Posterior vena cava (tissue), 2 donors: Measurements from ENCODE around the gene KIAA0825. TPM values are rescaled to one million over a fixed set of nuclear protein-coding genes. Genes with fewer than 3 reads are reported as not detected.

ENCODE experiments used
- DNase-seq: peaks from one replicate; pipeline ENCODE4 v3.0.0-alpha.2; 2020; ENCODE audit warnings: low spot score
- intact Hi-C, 2 donors: fragments of 100-400 bp; cut with DNase I; formaldehyde crosslinking; loops; one replicate each; pipeline versions ENCODE4 v1.14.1 to v1.14.2; 2022 to 2023
- total RNA-seq, 2 donors: library from RNA; stranded (reverse); fragmentation: NEBNext Ultra II Directional; extraction: Animal tissue kit (Norgen Biotek cat#: 25700); gene quantifications; one replicate each; pipeline ENCODE4 v1.2.1, GENCODE V29; 2021
- donor health status: DM: yes; HTN: yes; CAD: no.
- donor health status: DM: yes; HTN: yes; CAD: no.

KIAA0825 gene
- total RNA-seq, 2 donors from 2014 or later = 4.7 to 4.8 TPM

- intact Hi-C loops = no loop called here
- no peak for DNase-seq
Measured at GRCh38 chr5:94353605-94354004, 264.8 kb downstream of the KIAA0825 start.

GRCh38 chr5:94347130-94347529 lies 271.3 kb downstream of the KIAA0825 start:
- intact Hi-C loops = no loop called here
- DNase-seq = no peak

- intact Hi-C loops = no loop called here
- no peak for DNase-seq
Measured at GRCh38 chr5:94345257-94345656, 273.1 kb downstream of the KIAA0825 start.

- intact Hi-C loops = no loop called here
- no peak for DNase-seq
Measured at GRCh38 chr5:94337617-94338016, 280.8 kb downstream of the KIAA0825 start.

- DNase-seq = no peak
- intact Hi-C loops = no loop called here
Measured at GRCh38 chr5:94335936-94336335, 282.5 kb downstream of the KIAA0825 start.

- DNase-seq = no peak
- intact Hi-C loops = no loop called here
Measured at GRCh38 chr5:94329115-94329514, 289.3 kb downstream of the KIAA0825 start.

- intact Hi-C loops = no loop called here
- no peak for DNase-seq
Measured at GRCh38 chr5:94326586-94326985, 291.8 kb downstream of the KIAA0825 start.

- intact Hi-C loops = no loop called here
- DNase-seq = no peak
Measured at GRCh38 chr5:94316916-94317838, 301.2 kb downstream of the KIAA0825 start.

GRCh38 chr5:94314460-94315131 lies 303.8 kb downstream of the KIAA0825 start:
- no peak for DNase-seq
- intact Hi-C loops = no loop called here

GRCh38 chr5:94313696-94314095 lies 304.7 kb downstream of the KIAA0825 start:
- intact Hi-C loops = no loop called here
- no peak for DNase-seq

GRCh38 chr5:94313188-94313587 lies 305.2 kb downstream of the KIAA0825 start:
- intact Hi-C loops = no loop called here
- DNase-seq = no peak

GRCh38 chr5:94312298-94312697 lies 306.1 kb downstream of the KIAA0825 start:
- intact Hi-C loops = no loop called here
- no peak for DNase-seq

GRCh38 chr5:94310833-94311232 lies 307.6 kb downstream of the KIAA0825 start:
- intact Hi-C loops = no loop called here
- DNase-seq = no peak

GRCh38 chr5:94309141-94309540 lies 309.3 kb downstream of the KIAA0825 start:
- no peak for DNase-seq
- intact Hi-C loops = no loop called here

GRCh38 chr5:94308442-94308841 lies 310.0 kb downstream of the KIAA0825 start:
- intact Hi-C loops = no loop called here
- no peak for DNase-seq

- DNase-seq = no peak
- intact Hi-C loops = no loop called here
Measured at GRCh38 chr5:94304146-94304545, 314.3 kb downstream of the KIAA0825 start.

GRCh38 chr5:94288937-94289336 lies 329.5 kb downstream of the KIAA0825 start:
- DNase-seq = no peak
- intact Hi-C loops = no loop called here

- DNase-seq = no peak
- intact Hi-C loops = no loop called here
Measured at GRCh38 chr5:94285984-94286383, 332.4 kb downstream of the KIAA0825 start.

GRCh38 chr5:94283093-94283492 lies 335.3 kb downstream of the KIAA0825 start:
- intact Hi-C loops = no loop called here

GRCh38 chr5:94281236-94281801 lies 337.1 kb downstream of the KIAA0825 start:
- intact Hi-C loops = no loop called here
- DNase-seq = no peak

More at GRCh38 chr5:94283093-94283492, 335.3 kb downstream of the KIAA0825 start:
- DNase-seq = no peak
